Naive thymus-derived CD4-positive, alpha-beta T cell (primary cell): ENCODE measurements around the gene CDH24. TPM values are rescaled to one million over a fixed set of nuclear protein-coding genes. Genes with fewer than 3 reads are reported as not detected.

Experiments used
- ATAC-seq: fragments of 150-1000 bp; cut with Tn5 transposase; 2 replicates; pipeline ENCODE4 v1.10.0; 2021; ENCODE audit warnings: mild to moderate bottlenecking, moderate library complexity
- CTCF ChIA-PET: fragments of 350-600 bp; sonication (Branson Sonifier 250); formaldehyde crosslinking; loops from one replicate; lab custom pipeline; 2021; ENCODE audit warnings: antibody characterized with exemption; lab: Charles Lee
- POLR2A ChIA-PET: fragments of 350-600 bp; sonication (Branson Sonifier 250); formaldehyde crosslinking; loops from one replicate; lab custom pipeline; 2021; ENCODE audit warnings: antibody characterized with exemption, inconsistent platforms; lab: Charles Lee
- DNase-seq, 9 donors: peaks; one replicate each; pipeline versions ENCODE4 v3.0.0 to v3.0.0-alpha.2; 2020 to 2022; ENCODE audit warnings: mixed read lengths in 1 of 9
- H3K27ac ChIP-seq: one replicate; pipeline ENCODE4 v1.7.0; 2013; ENCODE audit warnings: mild to moderate bottlenecking, low read depth, low read length, moderate library complexity
- H3K27me3 ChIP-seq, 2 donors: one replicate each; pipeline ENCODE4 v1.7.0; 2013; ENCODE audit warnings: low read length in 2 of 2, mild to moderate bottlenecking in 2 of 2, moderate library complexity in 2 of 2; ENCODE audit not compliant: control insufficient read depth in 2 of 2, insufficient read depth in 2 of 2
- H3K36me3 ChIP-seq, 3 experiments: 1 replicate in 2 of 3; 2 replicates in 1 of 3; pipeline ENCODE4 v1.7.0; 2013; ENCODE audit warnings: low read length in 3 of 3, mild to moderate bottlenecking in 3 of 3, moderate library complexity in 1 of 3; ENCODE audit not compliant: insufficient read depth in 3 of 3, control insufficient read depth in 2 of 3
- H3K4me1 ChIP-seq, 2 donors: one replicate each; pipeline ENCODE4 v1.7.0; 2013; ENCODE audit warnings: low read length in 2 of 2, mild to moderate bottlenecking in 2 of 2, moderate library complexity in 1 of 2; ENCODE audit not compliant: control insufficient read depth in 2 of 2, insufficient read depth in 2 of 2
- H3K4me3 ChIP-seq: 2 replicates; pipeline ENCODE4 v1.7.0; 2013; ENCODE audit warnings: mild to moderate bottlenecking, low read length
- H3K9me3 ChIP-seq, 3 experiments: 1 replicate in 2 of 3; 2 replicates in 1 of 3; pipeline ENCODE4 v1.7.0; 2013; ENCODE audit warnings: low read length in 3 of 3; ENCODE audit not compliant: control insufficient read depth in 2 of 3
- H3K27ac Mint-ChIP-seq, 9 donors: one replicate each; pipeline ENCODE4 v1.8.0; 2020 to 2022; ENCODE audit warnings: mixed read lengths in 9 of 9, mild to moderate bottlenecking in 8 of 9, moderate library complexity in 5 of 9, inconsistent platforms in 2 of 9
- H3K27me3 Mint-ChIP-seq, 5 donors: one replicate each; pipeline ENCODE4 v1.8.0; 2021 to 2022; ENCODE audit warnings: mixed read lengths in 5 of 5, mild to moderate bottlenecking in 1 of 5
- H3K36me3 Mint-ChIP-seq, 5 donors: one replicate each; pipeline ENCODE4 v1.8.0; 2020 to 2022; ENCODE audit warnings: mixed read lengths in 5 of 5, mild to moderate bottlenecking in 3 of 5, inconsistent platforms in 1 of 5
- H3K4me1 Mint-ChIP-seq, 7 donors: one replicate each; pipeline ENCODE4 v1.8.0; 2020 to 2022; ENCODE audit warnings: mixed read lengths in 7 of 7, mild to moderate bottlenecking in 3 of 7, inconsistent platforms in 1 of 7
- H3K4me3 Mint-ChIP-seq, 10 donors: one replicate each; pipeline ENCODE4 v1.8.0; 2020 to 2022; ENCODE audit warnings: mild to moderate bottlenecking in 10 of 10, mixed read lengths in 10 of 10, moderate library complexity in 6 of 10, inconsistent platforms in 2 of 10
- H3K9me3 Mint-ChIP-seq, 11 donors: one replicate each; pipeline ENCODE4 v1.8.0; 2020 to 2022; ENCODE audit warnings: mixed read lengths in 11 of 11, mild to moderate bottlenecking in 4 of 11, inconsistent platforms in 1 of 11, moderate library complexity in 1 of 11
- intact Hi-C, 2 donors: fragments of 100-400 bp; cut with micrococcal nuclease; formaldehyde crosslinking; loops; one replicate each; pipeline ENCODE4 v1.15.1; 2023
- polyA plus RNA-seq, 2 donors: library from polyadenylated mRNA; unstranded; fragments of 300-500 nt; fragmentation: Illumina TruSeq; gene quantifications; one replicate each; pipeline ENCODE4 v1.2.3, GENCODE V29; 2021
- total RNA-seq, 6 experiments: library from RNA in 5 of 6; stranded (reverse) in 5 of 6; gene quantifications; 1 replicate in 5 of 6; 2 replicates in 1 of 6; pipeline ENCODE4 v1.2.3 and lab custom pipeline; 2021 to 2026

Gene CDH24
- total and polyA plus RNA-seq, 7 experiments from 2014 or later: 0.30 to 3.7 (median 1.7) TPM

DNA sequence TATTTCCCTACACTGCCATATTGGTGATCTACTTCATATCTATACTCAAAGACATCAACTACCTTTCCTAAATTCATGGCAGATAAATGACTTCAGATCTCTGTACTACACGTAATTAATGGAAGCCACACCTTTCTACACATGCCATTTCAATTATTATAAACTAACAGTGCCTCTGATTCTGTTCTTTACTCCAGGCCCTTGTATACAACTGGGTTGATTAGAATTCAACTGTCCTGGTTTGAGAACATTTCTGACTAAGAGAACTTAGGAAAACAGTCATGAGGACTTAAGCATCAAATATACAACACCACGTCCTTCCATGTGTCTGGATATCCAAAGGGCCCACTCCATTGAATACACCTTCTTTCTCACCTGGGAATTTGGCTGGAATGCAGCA lies 35.8 kb upstream of the CDH24 start:
- Mint-ChIP-seq H3K9me3 (peaks cover 0 to 2% (median 0%) of the 10 kb centered on the region in 11 donors), H3K4me3 (peak overlapping the region in 5 of 10 donors; percentile 39 to 67 (median 50)), H3K36me3 (peaks cover 7 to 41% (median 27%) of the 10 kb centered on the region in 5 donors), H3K27ac (peak overlapping the region in 2 of 9 donors; percentile 8 to 62), H3K4me1 (peaks cover 20 to 55% (median 36%) of the 10 kb centered on the region in 7 donors), H3K27me3 (no peaks in the 10 kb centered on the region)
- Histone ChIP-seq H3K27ac (peak overlapping the region; percentile 97), H3K9me3 (no peaks in the 10 kb centered on the region), H3K4me1 (peaks cover 26 to 30% of the 10 kb centered on the region in 2 donors), H3K27me3 (no peaks in the 10 kb centered on the region), H3K4me3 (peak overlapping the region; percentile 88), H3K36me3 (peaks cover 21 to 53% (median 26%) of the 10 kb centered on the region in 3 experiments)
- ATAC-seq: no peak
- ChIA-PET CTCF (interaction anchor here (0.6 to 1.2 kb wide), 2 partner anchors 24 to 386 kb away, joined by 3 to 4 read pairs; no protein-coding TSS in a partner anchor), POLR2A (interaction anchor here (1.2 to 3.6 kb wide), 2 partner anchors 16 to 24 kb away, joined by 3 to 20 read pairs; no protein-coding TSS in a partner anchor)
- DNase-seq: no peak
- intact Hi-C loops: loop anchor here (10.0 kb wide), 3 partner anchors 462 to 1052 kb away; partner anchors contain the start of genes DCAF11 (in 2 of the 2), NRL (in 2 of the 2), EMC9 (in 1 of the 2) and PSME2 (in 1 of the 2)

GRCh38 chr14:23091294-23092225 lies 34.2 kb upstream of the CDH24 start:
- H3K27ac Mint-ChIP-seq: peak overlapping the region in 2 of 9 donors; percentile 38
- H3K4me1 Mint-ChIP-seq: peaks cover 19 to 54% (median 36%) of the 10 kb centered on the region in 7 donors
- H3K36me3 Mint-ChIP-seq: peaks cover 11 to 35% (median 27%) of the 10 kb centered on the region in 5 donors

DNA sequence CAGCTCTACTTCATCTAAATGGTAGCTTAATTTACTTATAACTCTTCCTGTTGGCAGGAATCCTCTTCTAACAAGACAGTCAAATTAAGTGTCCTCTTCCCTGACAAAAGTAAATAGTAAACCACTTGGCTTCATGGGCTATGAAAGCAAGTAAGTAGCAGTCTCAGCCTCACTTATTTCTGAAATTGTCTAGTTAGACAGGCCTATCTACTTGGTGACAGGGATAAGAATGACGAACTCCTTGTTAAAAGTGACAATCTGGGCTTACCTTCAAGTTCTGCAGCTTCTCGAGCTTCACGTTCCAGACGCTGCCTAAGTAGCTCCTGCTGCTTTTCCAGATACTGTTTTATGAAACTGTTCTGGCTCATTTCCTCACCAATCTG lies 32.9 kb upstream of the CDH24 start:
- CTCF ChIA-PET: interaction anchor here (0.6 to 1.8 kb wide), 5 partner anchors 9 to 96 kb away, joined by 3 to 5 read pairs (median 4); no protein-coding TSS in a partner anchor
- peaks cover 0 to 1% (median 0%) of the 10 kb centered on the region in 11 donors for H3K9me3 Mint-ChIP-seq
- DNase-seq (no peak), ATAC-seq (no peak)
- H3K27ac Mint-ChIP-seq: peak overlapping the region in 4 of 9 donors; percentile 18 to 46 (median 40)
- no peak overlapping the region for H3K4me3 ChIP-seq
- no peak overlapping the region for H3K4me3 Mint-ChIP-seq
- peaks cover 24 to 57% (median 45%) of the 10 kb centered on the region in 7 donors for H3K4me1 Mint-ChIP-seq
- intact Hi-C loops: loop anchor here (10.0 kb wide), 3 partner anchors 465 to 1055 kb away; partner anchors contain the start of genes DCAF11 (in 2 of the 2), NRL (in 2 of the 2), EMC9 (in 1 of the 2) and PSME2 (in 1 of the 2)
- peaks cover 16 to 42% (median 30%) of the 10 kb centered on the region in 5 donors for H3K36me3 Mint-ChIP-seq
- H3K36me3 ChIP-seq: peaks cover 14 to 68% (median 43%) of the 10 kb centered on the region in 3 experiments
- no peaks in the 10 kb centered on the region for H3K27me3 Mint-ChIP-seq
- H3K27me3 ChIP-seq: no peaks in the 10 kb centered on the region
- POLR2A ChIA-PET: interaction anchor here (3.6 kb wide), 1 partner anchor 14 kb away, joined by 20 read pairs; no protein-coding TSS in a partner anchor
- H3K27ac ChIP-seq: no peak overlapping the region
- H3K9me3 ChIP-seq: no peaks in the 10 kb centered on the region
- H3K4me1 ChIP-seq: peaks cover 12 to 14% of the 10 kb centered on the region in 2 donors

More at GRCh38 chr14:23091294-23092225, 34.2 kb upstream of the CDH24 start:
- ChIA-PET POLR2A (interaction anchor here (1.2 to 3.6 kb wide), 3 partner anchors 10 to 23 kb away, joined by 3 to 20 read pairs (median 6); no protein-coding TSS in a partner anchor), CTCF (interaction anchor here (0.6 to 1.8 kb wide), 5 partner anchors 10 to 29 kb away, joined by 3 to 7 read pairs (median 4); no protein-coding TSS in a partner anchor)
- no peaks in the 10 kb centered on the region for H3K27me3 Mint-ChIP-seq
- H3K27me3 ChIP-seq: no peaks in the 10 kb centered on the region
- peaks cover 14 to 61% (median 38%) of the 10 kb centered on the region in 3 experiments for H3K36me3 ChIP-seq
- ATAC-seq (no peak), DNase-seq (no peak)
- peak overlapping the region in 1 of 10 donors; percentile 35 for H3K4me3 Mint-ChIP-seq
- no peak overlapping the region for H3K27ac ChIP-seq
- intact Hi-C loops: loop anchor here (10.0 kb wide), 3 partner anchors 463 to 1053 kb away; partner anchors contain the start of genes DCAF11 (in 2 of the 2), NRL (in 2 of the 2), EMC9 (in 1 of the 2) and PSME2 (in 1 of the 2)
- H3K9me3 Mint-ChIP-seq: peaks cover 0 to 2% (median 0%) of the 10 kb centered on the region in 11 donors
- H3K4me3 ChIP-seq: no peak overlapping the region
- H3K4me1 ChIP-seq: peaks cover 15% of the 10 kb centered on the region in 2 donors
- no peaks in the 10 kb centered on the region for H3K9me3 ChIP-seq

- no peak overlapping the region for H3K4me3 ChIP-seq
- H3K4me3 Mint-ChIP-seq: no peak overlapping the region
- peaks cover 14 to 71% (median 43%) of the 10 kb centered on the region in 3 experiments for H3K36me3 ChIP-seq
- ATAC-seq (no peak), DNase-seq (no peak)
- H3K4me1 ChIP-seq: peaks cover 12 to 14% of the 10 kb centered on the region in 2 donors
- H3K27ac ChIP-seq: no peak overlapping the region
- H3K9me3 Mint-ChIP-seq: peaks cover 0 to 1% (median 0%) of the 10 kb centered on the region in 11 donors
- no peaks in the 10 kb centered on the region for H3K9me3 ChIP-seq
- H3K4me1 Mint-ChIP-seq: peaks cover 24 to 59% (median 47%) of the 10 kb centered on the region in 7 donors
- H3K27ac Mint-ChIP-seq: peak overlapping the region in 3 of 9 donors; percentile 18 to 57 (median 23)
- POLR2A ChIA-PET: interaction anchor here (0.6 to 3.6 kb wide), 2 partner anchors 13 to 30 kb away, joined by 3 to 20 read pairs; no protein-coding TSS in a partner anchor
- CTCF ChIA-PET: interaction anchor here (1.2 to 1.8 kb wide), 4 partner anchors 8 to 31 kb away, joined by 3 to 5 read pairs (median 4); no protein-coding TSS in a partner anchor
- no peaks in the 10 kb centered on the region for H3K27me3 Mint-ChIP-seq
- H3K36me3 Mint-ChIP-seq: peaks cover 16 to 45% (median 31%) of the 10 kb centered on the region in 5 donors
- intact Hi-C loops: loop anchor here (10.0 kb wide), 3 partner anchors 465 to 1055 kb away; partner anchors contain the start of genes DCAF11 (in 2 of the 2), NRL (in 2 of the 2), EMC9 (in 1 of the 2) and PSME2 (in 1 of the 2)
- no peaks in the 10 kb centered on the region for H3K27me3 ChIP-seq
These were observed 32.4 kb upstream of the CDH24 start for GRCh38 chr14:23089498-23090253.

GRCh38 chr14:23086565-23086964 lies 29.2 kb upstream of the CDH24 start:
- ChIA-PET POLR2A (interaction anchor here (0.6 to 2.3 kb wide), 4 partner anchors 8 to 46 kb away, joined by 3 to 14 read pairs (median 4); partner anchors contain the start of genes ACIN1 and C14orf119), CTCF (interaction anchor here (0.8 to 2.9 kb wide), 6 partner anchors 8 to 91 kb away, joined by 3 to 11 read pairs (median 4); partner anchors contain the start of genes ACIN1 and C14orf119)
- Mint-ChIP-seq H3K36me3 (peaks cover 12 to 37% (median 27%) of the 10 kb centered on the region in 5 donors), H3K27ac (peak overlapping the region in 4 of 9 donors; percentile 18 to 85 (median 37)), H3K4me3 (no peak overlapping the region), H3K27me3 (no peaks in the 10 kb centered on the region), H3K4me1 (peaks cover 11 to 47% (median 43%) of the 10 kb centered on the region in 7 donors), H3K9me3 (peaks cover 0 to 1% (median 0%) of the 10 kb centered on the region in 11 donors)
- H3K36me3 ChIP-seq: peaks cover 22 to 90% (median 39%) of the 10 kb centered on the region in 3 experiments
- ATAC-seq: no peak
- intact Hi-C loops: loop anchor here in 1 of 2 donors (1.0 kb wide), 1 partner anchor 8 kb away; no protein-coding TSS in a partner anchor
- H3K27ac ChIP-seq: peak overlapping the region; percentile 2
- no peak for DNase-seq
- H3K4me1 ChIP-seq: no peaks in the 10 kb centered on the region
- no peaks in the 10 kb centered on the region for H3K9me3 ChIP-seq
- H3K4me3 ChIP-seq: no peak overlapping the region
- H3K27me3 ChIP-seq: no peaks in the 10 kb centered on the region
